D721Med (cell line): Measurements from ENCODE around the gene CHN2.

Experiments
- DNase-seq: peaks from one replicate; pipeline ENCODE4 v3.0.0; 2011; ENCODE audit warnings: low spot score; ENCODE audit not compliant: insufficient read length
- FAIRE-seq: peaks from 2 replicates; lab custom pipeline; 2011; peaks lifted over from hg19 to GRCh38; lab: Jason Lieb, UNC
- TF ChIP-seq, protein P1 (sequence below): IDR thresholded peaks from 2 replicates; pipeline ENCODE4 v1.5.1; 2012; ENCODE audit warnings: mild to moderate bottlenecking, control low read depth; ENCODE audit not compliant: insufficient read depth; ENCODE audit errors: missing control alignments

CHN2 gene

GRCh38 chr7:29418651-29419050 is 224.1 kb downstream of the CHN2 start:
- TF ChIP-seq, protein P1, sequence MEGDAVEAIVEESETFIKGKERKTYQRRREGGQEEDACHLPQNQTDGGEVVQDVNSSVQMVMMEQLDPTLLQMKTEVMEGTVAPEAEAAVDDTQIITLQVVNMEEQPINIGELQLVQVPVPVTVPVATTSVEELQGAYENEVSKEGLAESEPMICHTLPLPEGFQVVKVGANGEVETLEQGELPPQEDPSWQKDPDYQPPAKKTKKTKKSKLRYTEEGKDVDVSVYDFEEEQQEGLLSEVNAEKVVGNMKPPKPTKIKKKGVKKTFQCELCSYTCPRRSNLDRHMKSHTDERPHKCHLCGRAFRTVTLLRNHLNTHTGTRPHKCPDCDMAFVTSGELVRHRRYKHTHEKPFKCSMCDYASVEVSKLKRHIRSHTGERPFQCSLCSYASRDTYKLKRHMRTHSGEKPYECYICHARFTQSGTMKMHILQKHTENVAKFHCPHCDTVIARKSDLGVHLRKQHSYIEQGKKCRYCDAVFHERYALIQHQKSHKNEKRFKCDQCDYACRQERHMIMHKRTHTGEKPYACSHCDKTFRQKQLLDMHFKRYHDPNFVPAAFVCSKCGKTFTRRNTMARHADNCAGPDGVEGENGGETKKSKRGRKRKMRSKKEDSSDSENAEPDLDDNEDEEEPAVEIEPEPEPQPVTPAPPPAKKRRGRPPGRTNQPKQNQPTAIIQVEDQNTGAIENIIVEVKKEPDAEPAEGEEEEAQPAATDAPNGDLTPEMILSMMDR = no peak
- FAIRE-seq (no peak), DNase-seq (no peak)

- DNase-seq (no peak), FAIRE-seq (no peak)
- TF ChIP-seq, protein P1 = no peak
Observed at GRCh38 chr7:29420011-29420410, 225.4 kb downstream of the CHN2 start.

DNA sequence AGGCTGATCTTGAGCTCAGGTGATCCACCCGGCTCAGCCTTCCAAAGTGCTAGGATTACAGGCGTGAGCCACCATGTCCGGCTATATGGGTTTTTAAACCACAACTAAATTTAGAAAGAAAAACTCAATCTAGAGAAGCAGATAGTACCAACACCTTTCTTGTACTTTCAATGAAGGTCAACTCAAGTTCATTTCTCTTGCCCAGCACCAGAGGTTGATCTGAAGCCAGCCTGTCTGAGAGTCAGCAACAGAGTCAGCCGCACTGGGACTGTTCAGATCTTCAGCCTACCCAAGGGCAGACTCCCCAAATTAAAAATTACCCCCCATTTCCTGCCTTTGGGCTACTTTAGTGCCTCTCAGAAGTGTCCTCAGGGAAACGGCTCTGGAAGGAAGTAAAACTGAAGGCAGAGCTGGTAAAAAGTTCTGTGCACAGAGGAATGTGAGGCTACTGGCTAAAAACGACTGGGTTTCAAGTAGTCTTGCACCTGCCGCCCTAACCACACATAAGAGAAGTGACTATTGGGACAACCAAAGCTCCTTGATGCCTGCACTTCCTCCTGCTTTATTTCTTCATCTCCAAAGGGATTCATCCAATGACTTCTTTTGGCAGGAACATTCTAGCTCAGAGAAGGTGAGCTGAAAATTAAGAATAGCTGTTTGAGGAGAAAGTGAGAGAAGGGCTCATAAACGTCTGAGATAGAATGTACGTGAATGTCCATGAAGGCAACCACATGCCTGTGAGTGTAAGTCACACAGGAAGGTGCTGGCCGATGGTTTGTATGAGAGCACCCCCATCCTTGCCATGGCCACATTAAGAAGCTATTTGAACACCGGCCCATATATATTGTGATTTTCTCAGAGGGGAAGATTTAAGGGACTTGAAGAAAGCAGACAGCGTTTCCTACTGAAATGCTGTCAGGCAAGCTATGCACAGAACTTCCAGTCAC is 226.7 kb downstream of the CHN2 start:
- TF ChIP-seq, protein P1 = no peak
- DNase-seq (no peak), FAIRE-seq (no peak)

DNA sequence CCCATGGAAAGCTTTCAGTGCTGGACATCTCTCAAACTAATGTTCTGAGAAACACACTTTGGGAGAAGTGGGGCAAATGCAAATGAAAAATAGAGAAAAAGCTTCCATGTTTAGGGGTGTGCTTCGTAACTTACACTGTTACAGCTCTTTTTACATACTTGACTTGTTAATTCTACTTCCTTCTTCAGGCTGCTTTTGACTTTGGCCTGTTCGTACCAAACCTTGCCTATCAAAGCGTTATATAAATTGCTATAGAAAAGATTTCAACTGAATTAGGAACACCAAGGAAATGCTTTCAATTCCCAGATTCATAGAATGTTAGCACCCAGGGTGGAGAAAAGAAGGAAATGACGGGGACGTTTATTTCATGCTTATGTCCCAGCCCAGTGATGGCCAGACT is 228.3 kb downstream of the CHN2 start:
- TF ChIP-seq, protein P1 = no peak
- no peak for DNase-seq
- FAIRE-seq = no peak

- FAIRE-seq (no peak), DNase-seq (no peak)
- TF ChIP-seq, protein P1 = no peak
Observed at GRCh38 chr7:29424295-29424983, 229.9 kb downstream of the CHN2 start.

- no peak for DNase-seq
Observed at GRCh38 chr7:29424984-29425309, 230.4 kb downstream of the CHN2 start.

More at GRCh38 chr7:29424984-29425309, 230.4 kb downstream of the CHN2 start:
- TF ChIP-seq, protein P1 = no peak
- no peak for FAIRE-seq
